Measurements from ENCODE around the gene KCTD13.

- no peak for TF ChIP-seq CTCF (conservative IDR thresholded peaks at IDR 0.05; ENCODE audit: low read depth, low read length)
- TF ChIP-seq EZH2phosphoT487 (IDR thresholded peaks at IDR 0.05; ENCODE audit: borderline replicate concordance, low read length), result no peak
- no peak for TF ChIP-seq EZH2 (IDR thresholded peaks at IDR 0.05; ENCODE audit: low read length, unreplicated experiment)
These were observed 47.0 kb upstream of the KCTD13 start for GRCh38 chr16:29972992-29973383.

Measured in PC-3 (cell line).